Urothelium cell line (cell line): ENCODE results near the gene UBXN11.

Source experiments
- DNase-seq: peaks from one replicate; pipeline ENCODE4 v3.0.0; 2011; ENCODE audit warnings: low spot score, mixed read lengths
- FAIRE-seq: peaks from 2 replicates; lab custom pipeline; 2011; peaks lifted over from hg19 to GRCh38; lab: Jason Lieb, UNC

The UBXN11 gene

GRCh38 chr1:26275580-26276431, 30.6 kb downstream of the UBXN11 start:
- peak; percentile 76 for DNase-seq
- FAIRE-seq, result no peak

GRCh38 chr1:26274801-26275425, 31.5 kb downstream of the UBXN11 start:
- FAIRE-seq (no peak), DNase-seq (no peak)

GRCh38 chr1:26269198-26269550, 37.3 kb downstream of the UBXN11 start:
- FAIRE-seq (no peak), DNase-seq (no peak)

- DNase-seq (no peak), FAIRE-seq (peak; percentile 5)
Measured at GRCh38 chr1:26268290-26269197, 37.9 kb downstream of the UBXN11 start.

- FAIRE-seq, result no peak
- DNase-seq, result no peak
Measured at GRCh38 chr1:26265405-26265804, 41.0 kb downstream of the UBXN11 start.

- FAIRE-seq, result no peak
Measured at GRCh38 chr1:26263212-26263611, 43.2 kb downstream of the UBXN11 start.

GRCh38 chr1:26259578-26259977, 46.9 kb downstream of the UBXN11 start:
- DNase-seq (no peak), FAIRE-seq (no peak)

More at GRCh38 chr1:26263212-26263611, 43.2 kb downstream of the UBXN11 start:
- no peak for DNase-seq

- FAIRE-seq, result no peak
Measured at GRCh38 chr1:26259005-26259404, 47.4 kb downstream of the UBXN11 start.

GRCh38 chr1:26257222-26257621, 49.2 kb downstream of the UBXN11 start:
- DNase-seq (no peak), FAIRE-seq (no peak)

More at GRCh38 chr1:26259005-26259404, 47.4 kb downstream of the UBXN11 start:
- DNase-seq, result no peak

- no peak for DNase-seq
Measured at GRCh38 chr1:26254404-26254803, 52.0 kb downstream of the UBXN11 start.

GRCh38 chr1:26252718-26253117, 53.7 kb downstream of the UBXN11 start:
- FAIRE-seq, result no peak

More at GRCh38 chr1:26254404-26254803, 52.0 kb downstream of the UBXN11 start:
- FAIRE-seq, result no peak

GRCh38 chr1:26239936-26240335, 66.5 kb downstream of the UBXN11 start:
- DNase-seq, result no peak
- FAIRE-seq, result no peak

More at GRCh38 chr1:26252718-26253117, 53.7 kb downstream of the UBXN11 start:
- no peak for DNase-seq

- FAIRE-seq, result no peak
- no peak for DNase-seq
Measured at GRCh38 chr1:26237230-26237966, 69.0 kb downstream of the UBXN11 start.

GRCh38 chr1:26234644-26235370, 71.6 kb downstream of the UBXN11 start:
- FAIRE-seq (no peak), DNase-seq (peak; percentile 31)

- peak; percentile 99 for DNase-seq
Measured at GRCh38 chr1:26233903-26234643, 72.4 kb downstream of the UBXN11 start, which contains the start of gene CEP85. CEP85 (plus strand) TSS chr1:26234200; CDS start chr1:26239784, 5,584 bp downstream.

More at GRCh38 chr1:26233903-26234643, 72.4 kb downstream of the UBXN11 start, which contains the start of gene CEP85:
- FAIRE-seq, result peak; percentile 98
